ENCODE measurements around the gene DOCK2.

Gene DOCK2

DNA sequence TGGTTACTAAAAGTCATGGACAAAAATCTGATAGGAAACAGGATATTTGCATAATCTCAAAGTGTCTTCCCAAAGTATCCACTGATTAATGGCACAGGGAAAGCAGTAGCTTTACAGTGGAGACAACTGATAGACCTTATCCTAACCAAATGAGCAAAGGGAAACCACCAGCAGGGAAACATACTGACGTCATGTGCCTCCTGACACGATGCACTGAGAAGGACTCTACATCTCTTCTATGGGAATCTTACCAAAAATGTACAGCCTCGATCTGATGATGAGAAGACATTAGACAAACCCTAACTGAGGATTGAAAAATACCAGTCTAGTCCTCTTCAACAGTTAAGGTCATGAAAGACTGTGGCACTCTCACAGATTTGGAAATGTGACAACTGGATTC, 177.0 kb downstream of the DOCK2 start:
- DNase-seq (ENCODE audit: low read depth): no peak
- TF ChIP-seq, protein P1, sequence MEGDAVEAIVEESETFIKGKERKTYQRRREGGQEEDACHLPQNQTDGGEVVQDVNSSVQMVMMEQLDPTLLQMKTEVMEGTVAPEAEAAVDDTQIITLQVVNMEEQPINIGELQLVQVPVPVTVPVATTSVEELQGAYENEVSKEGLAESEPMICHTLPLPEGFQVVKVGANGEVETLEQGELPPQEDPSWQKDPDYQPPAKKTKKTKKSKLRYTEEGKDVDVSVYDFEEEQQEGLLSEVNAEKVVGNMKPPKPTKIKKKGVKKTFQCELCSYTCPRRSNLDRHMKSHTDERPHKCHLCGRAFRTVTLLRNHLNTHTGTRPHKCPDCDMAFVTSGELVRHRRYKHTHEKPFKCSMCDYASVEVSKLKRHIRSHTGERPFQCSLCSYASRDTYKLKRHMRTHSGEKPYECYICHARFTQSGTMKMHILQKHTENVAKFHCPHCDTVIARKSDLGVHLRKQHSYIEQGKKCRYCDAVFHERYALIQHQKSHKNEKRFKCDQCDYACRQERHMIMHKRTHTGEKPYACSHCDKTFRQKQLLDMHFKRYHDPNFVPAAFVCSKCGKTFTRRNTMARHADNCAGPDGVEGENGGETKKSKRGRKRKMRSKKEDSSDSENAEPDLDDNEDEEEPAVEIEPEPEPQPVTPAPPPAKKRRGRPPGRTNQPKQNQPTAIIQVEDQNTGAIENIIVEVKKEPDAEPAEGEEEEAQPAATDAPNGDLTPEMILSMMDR (IDR thresholded peaks at IDR 0.05; ENCODE audit: insufficient read depth, low read depth, low read length, missing control alignments): no peak
- no peak overlapping the region for H3K4me3 ChIP-seq (ENCODE audit: low read length)

DNA sequence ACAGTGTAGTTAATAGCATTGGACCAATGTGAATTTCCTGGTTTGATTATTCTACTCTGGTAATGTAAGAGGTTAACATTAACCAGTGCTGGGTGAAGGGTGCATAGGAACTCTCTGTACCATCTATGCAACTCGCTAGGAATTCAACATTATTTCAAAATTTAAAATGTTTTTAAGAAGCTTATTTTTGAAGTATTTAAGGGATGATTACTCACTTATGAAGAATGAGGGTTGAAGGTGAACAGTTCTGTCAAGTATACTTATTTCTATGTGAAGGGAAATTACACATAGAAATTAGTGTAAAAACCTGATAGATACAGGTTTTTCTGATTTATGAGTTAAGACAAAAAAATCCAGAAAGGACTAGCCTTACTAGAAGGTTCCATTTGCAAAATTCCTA, 177.4 kb downstream of the DOCK2 start:
- no peak overlapping the region for H3K4me3 ChIP-seq (ENCODE audit: low read length)
- DNase-seq (ENCODE audit: low read depth): no peak
- TF ChIP-seq, protein P1 (IDR thresholded peaks at IDR 0.05; ENCODE audit: insufficient read depth, low read depth, low read length, missing control alignments): no peak

DNA sequence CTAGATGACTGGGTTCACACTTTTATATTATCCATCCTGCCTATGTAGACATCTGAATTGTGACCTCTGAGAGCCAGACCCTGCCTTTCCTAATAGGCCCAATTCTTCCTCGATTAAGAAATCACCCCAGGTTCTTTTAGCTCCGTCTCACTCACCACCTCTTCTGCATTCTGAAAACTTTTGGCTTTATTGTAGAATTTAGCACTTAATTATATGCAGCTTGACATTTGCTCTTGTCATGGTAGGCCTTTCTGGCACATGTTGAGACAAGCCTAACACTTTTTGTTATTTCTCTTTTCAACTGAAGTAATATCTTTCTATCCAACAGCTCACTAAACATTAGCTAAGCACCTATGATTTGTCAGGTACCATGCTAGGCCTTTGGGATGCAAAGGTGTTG, 180.0 kb downstream of the DOCK2 start:
- DNase-seq (ENCODE audit: low read depth): no peak
- TF ChIP-seq, protein P1 (IDR thresholded peaks at IDR 0.05; ENCODE audit: insufficient read depth, low read depth, low read length, missing control alignments): no peak
- H3K4me3 ChIP-seq (ENCODE audit: low read length): no peak overlapping the region

DNA sequence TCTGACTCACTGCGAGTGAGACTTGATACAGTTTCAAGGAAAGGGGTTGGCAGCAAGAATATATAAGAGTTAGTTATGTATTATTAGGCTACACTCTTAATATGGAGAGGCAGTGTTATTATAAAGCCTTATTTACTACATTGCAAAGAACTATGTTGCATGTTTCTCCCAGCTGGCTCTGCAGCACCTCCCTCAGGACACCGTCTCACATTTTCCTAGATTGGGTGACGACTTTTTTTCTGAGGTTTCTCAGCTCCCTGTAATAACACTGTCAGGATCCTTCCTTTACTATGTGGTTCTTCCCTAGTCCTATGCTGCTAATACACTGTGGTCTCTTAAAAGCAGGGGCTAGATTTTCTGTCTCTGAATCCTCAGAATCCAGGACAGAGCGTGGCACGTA, 189.5 kb downstream of the DOCK2 start:
- peak; percentile 24 for DNase-seq (ENCODE audit: low read depth)
- no peak overlapping the region for H3K4me3 ChIP-seq (ENCODE audit: low read length)
- TF ChIP-seq, protein P1 (IDR thresholded peaks at IDR 0.05; ENCODE audit: insufficient read depth, low read depth, low read length, missing control alignments): peak; percentile 22

DNA sequence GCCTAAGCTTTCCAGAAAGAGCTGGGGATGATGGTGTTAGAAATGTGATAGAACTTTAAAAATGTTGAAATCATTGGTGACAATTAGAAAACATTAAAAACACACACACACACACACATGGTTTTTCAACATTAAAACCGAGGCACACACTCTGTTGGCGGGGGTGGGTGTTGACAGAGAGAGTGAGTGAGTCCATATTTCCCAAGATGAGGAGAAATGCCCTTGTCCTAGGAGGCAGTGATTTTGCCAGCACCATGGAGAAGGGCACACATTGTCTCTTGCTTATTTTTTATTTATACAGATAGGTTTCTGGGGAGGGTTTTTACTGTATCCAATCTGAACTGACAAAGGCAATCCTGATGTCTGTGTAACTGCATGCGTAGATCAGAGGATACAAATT, 190.7 kb downstream of the DOCK2 start:
- no peak for DNase-seq (ENCODE audit: low read depth)
- TF ChIP-seq, protein P1 (IDR thresholded peaks at IDR 0.05; ENCODE audit: insufficient read depth, low read depth, low read length, missing control alignments): no peak
- H3K4me3 ChIP-seq (ENCODE audit: low read length): no peak overlapping the region

DNA sequence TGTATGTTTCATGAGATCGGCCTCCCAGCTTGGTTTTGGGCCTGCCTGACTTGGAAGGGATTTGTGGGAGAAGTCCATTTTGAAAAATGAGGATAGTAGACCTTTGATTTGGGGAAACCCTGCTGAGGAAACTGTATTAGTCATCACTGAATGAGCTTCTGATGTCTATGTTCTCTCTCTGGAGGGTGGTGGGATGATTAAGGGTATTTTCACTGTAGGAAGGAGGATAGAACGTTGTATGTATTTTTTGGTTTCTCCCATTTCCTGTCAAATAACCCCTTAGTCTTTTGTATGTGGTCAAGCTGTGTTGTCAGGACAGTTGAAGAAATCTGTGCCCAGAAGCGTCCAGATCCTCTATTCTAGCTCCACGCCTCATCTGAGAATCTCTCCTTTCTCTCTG, 191.3 kb downstream of the DOCK2 start:
- DNase-seq (ENCODE audit: low read depth): no peak
- H3K4me3 ChIP-seq (ENCODE audit: low read length): no peak overlapping the region
- TF ChIP-seq, protein P1 (IDR thresholded peaks at IDR 0.05; ENCODE audit: insufficient read depth, low read depth, low read length, missing control alignments): no peak

DNA sequence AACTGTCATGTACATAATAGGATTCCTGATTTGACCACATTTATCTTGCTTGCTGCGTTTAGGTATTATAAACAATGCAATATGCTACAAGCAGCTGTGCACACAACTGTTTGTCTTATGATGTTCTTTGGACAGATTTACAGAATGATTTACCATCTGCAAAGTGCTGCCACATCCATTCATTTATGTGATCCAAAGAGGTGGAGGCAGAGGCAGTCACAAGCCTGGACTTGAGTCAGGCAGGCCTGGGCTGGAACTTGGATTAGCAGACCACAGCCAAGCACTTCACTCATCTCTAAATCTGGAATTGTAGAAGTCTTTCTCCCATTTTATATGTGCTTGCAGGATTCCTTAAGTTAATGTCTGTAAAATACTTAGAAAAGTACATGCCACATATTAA, 194.3 kb downstream of the DOCK2 start:
- no peak overlapping the region for H3K4me3 ChIP-seq (ENCODE audit: low read length)
- DNase-seq (ENCODE audit: low read depth): peak; percentile 85
- TF ChIP-seq, protein P1 (IDR thresholded peaks at IDR 0.05; ENCODE audit: insufficient read depth, low read depth, low read length, missing control alignments): no peak
